Endothelial cell (in vitro differentiated cells): ENCODE results near the gene NOP53. TPM values are rescaled to one million over a fixed set of nuclear protein-coding genes. Genes with fewer than 3 reads are reported as not detected.

Source experiments
- DNase-seq: peaks from one replicate; pipeline ENCODE4 v3.0.0; 2021; ENCODE audit warnings: low spot score
- H3K27ac Mint-ChIP-seq: one replicate; pipeline ENCODE4 v1.8.0; 2021; ENCODE audit warnings: mixed read lengths, inconsistent platforms; ENCODE audit not compliant: unreplicated experiment
- H3K27me3 Mint-ChIP-seq: one replicate; pipeline ENCODE4 v1.8.0; 2021; ENCODE audit warnings: mild to moderate bottlenecking, moderate library complexity, mixed read lengths, inconsistent platforms; ENCODE audit not compliant: unreplicated experiment
- H3K36me3 Mint-ChIP-seq: one replicate; pipeline ENCODE4 v1.8.0; 2021; ENCODE audit warnings: mild to moderate bottlenecking, low read depth, mixed read lengths, inconsistent platforms; ENCODE audit not compliant: unreplicated experiment
- H3K4me1 Mint-ChIP-seq: one replicate; pipeline ENCODE4 v1.8.0; 2021; ENCODE audit warnings: mild to moderate bottlenecking, mixed read lengths, inconsistent platforms; ENCODE audit not compliant: unreplicated experiment
- H3K4me3 Mint-ChIP-seq: one replicate; pipeline ENCODE4 v1.8.0; 2021; ENCODE audit warnings: mild to moderate bottlenecking, mixed read lengths, inconsistent platforms; ENCODE audit not compliant: unreplicated experiment
- H3K9me3 Mint-ChIP-seq: one replicate; pipeline ENCODE4 v1.8.0; 2021; ENCODE audit warnings: mixed read lengths, inconsistent platforms; ENCODE audit not compliant: unreplicated experiment
- CTCF ChIP-seq: fragments of 200-600 bp; sonication (generic); IDR thresholded peaks from one replicate; pipeline ENCODE4 v1.5.0; 2021; ENCODE audit warnings: antibody characterized with exemption; ENCODE audit not compliant: unreplicated experiment
- total RNA-seq: library from RNA; stranded (reverse); fragmentation: NEBNext Ultra II Directional; extraction: Animal tissue kit (Norgen Biotek cat#: 25700); gene quantifications from one replicate; pipeline ENCODE4 v1.2.1, GENCODE V29; 2021; ENCODE audit not compliant: unreplicated experiment

The NOP53 gene
- total RNA-seq, 1 donor from 2014 or later = 324 TPM

- peaks cover 15% of the 10 kb centered on the region for H3K27me3 Mint-ChIP-seq
- H3K4me1 Mint-ChIP-seq = peaks cover 7% of the 10 kb centered on the region
- no peaks in the 10 kb centered on the region for H3K9me3 Mint-ChIP-seq
- peak overlapping the region; percentile 74 for H3K27ac Mint-ChIP-seq
- no peak for DNase-seq
- no peak for TF ChIP-seq CTCF
- peaks cover 25% of the 10 kb centered on the region for H3K36me3 Mint-ChIP-seq
- peak overlapping the region; percentile 73 for H3K4me3 Mint-ChIP-seq
These were observed 4.0 kb downstream of the NOP53 start for GRCh38 chr19:47749326-47749725.

GRCh38 chr19:47750752-47751151, 5.4 kb downstream of the NOP53 start:
- Mint-ChIP-seq H3K4me3 (no peak overlapping the region), H3K9me3 (no peaks in the 10 kb centered on the region), H3K36me3 (peaks cover 25% of the 10 kb centered on the region), H3K27me3 (peaks cover 12% of the 10 kb centered on the region), H3K27ac (peak overlapping the region; percentile 18), H3K4me1 (peaks cover 3% of the 10 kb centered on the region)
- no peak for DNase-seq
- TF ChIP-seq CTCF = no peak

- no peaks in the 10 kb centered on the region for H3K4me1 Mint-ChIP-seq
- H3K27me3 Mint-ChIP-seq = peaks cover 12% of the 10 kb centered on the region
- H3K27ac Mint-ChIP-seq = no peak overlapping the region
- no peak for TF ChIP-seq CTCF
- no peak overlapping the region for H3K4me3 Mint-ChIP-seq
- H3K36me3 Mint-ChIP-seq = peaks cover 37% of the 10 kb centered on the region
- no peaks in the 10 kb centered on the region for H3K9me3 Mint-ChIP-seq
- no peak for DNase-seq
These were observed 7.3 kb downstream of the NOP53 start for GRCh38 chr19:47752440-47753211.

- no peak for DNase-seq
- no peaks in the 10 kb centered on the region for H3K9me3 Mint-ChIP-seq
- no peaks in the 10 kb centered on the region for H3K4me1 Mint-ChIP-seq
- no peak for TF ChIP-seq CTCF
- H3K36me3 Mint-ChIP-seq = peaks cover 43% of the 10 kb centered on the region
- H3K4me3 Mint-ChIP-seq = peak overlapping the region; percentile 39
- H3K27ac Mint-ChIP-seq = no peak overlapping the region
- H3K27me3 Mint-ChIP-seq = peaks cover 13% of the 10 kb centered on the region
These were observed 9.1 kb downstream of the NOP53 start for GRCh38 chr19:47754206-47755064.
